MG63 (cell line): ENCODE measurements around the gene ZNF211. TPM values are rescaled to one million over a fixed set of nuclear protein-coding genes. Genes with fewer than 3 reads are reported as not detected.

Source experiments
- DNase-seq: peaks from one replicate; pipeline ENCODE4 v3.0.0-alpha.2; 2020
- H3K27me3 ChIP-seq: fragments of 250-450 bp; sonication (Bioruptor Pico); 2 replicates; pipeline ENCODE4 v1.5.1; 2020; ENCODE audit warnings: mild to moderate bottlenecking, moderate library complexity
- H3K36me3 ChIP-seq: fragments of 250-450 bp; sonication (Bioruptor Pico); 2 replicates; pipeline ENCODE4 v1.5.1; 2020; ENCODE audit warnings: mild to moderate bottlenecking, moderate library complexity
- H3K4me3 ChIP-seq: fragments of 250-450 bp; sonication (Bioruptor Pico); 2 replicates; pipeline ENCODE4 v1.5.1; 2020; ENCODE audit warnings: mild to moderate bottlenecking, moderate library complexity
- H3K9me3 ChIP-seq: fragments of 250-450 bp; sonication (Bioruptor Pico); 2 replicates; pipeline ENCODE4 v1.5.1; 2020; ENCODE audit warnings: mild to moderate bottlenecking, moderate library complexity
- total RNA-seq: library from RNA; depleted of rRNA; stranded (reverse); fragments of >200 nt; shearing (Covaris generic); gene quantifications from 2 replicates; pipeline ENCODE4 v1.2.3, GENCODE V29; 2014; ENCODE audit warnings: low replicate concordance

Gene ZNF211
- total RNA-seq, 1 experiment from 2014 or later = 2.5 TPM

GRCh38 chr19:57642396-57643046 lies 9.6 kb downstream of the ZNF211 start:
- Histone ChIP-seq H3K27me3 (no peaks in the 10 kb centered on the region), H3K9me3 (peaks cover 34% of the 10 kb centered on the region), H3K4me3 (no peak overlapping the region), H3K36me3 (peaks cover 34% of the 10 kb centered on the region)
- DNase-seq = no peak

DNA sequence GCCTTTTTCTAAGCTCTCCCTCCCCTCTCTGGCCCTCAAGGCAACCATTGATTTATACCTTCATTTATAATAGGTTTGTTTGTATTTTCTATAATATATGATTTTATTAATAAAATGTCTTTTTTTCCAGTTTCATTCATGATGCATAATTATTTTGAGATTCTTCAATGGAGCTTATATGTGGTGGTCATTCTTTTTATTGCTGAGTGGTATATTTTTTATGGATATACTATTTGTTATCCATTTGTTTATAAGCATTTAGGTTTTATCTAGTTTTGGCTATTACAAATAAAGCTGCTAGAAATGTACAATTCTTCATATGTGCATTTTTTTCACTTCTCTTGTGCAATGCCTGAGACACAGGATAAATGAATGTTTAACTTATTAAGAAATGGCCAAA lies 10.8 kb downstream of the ZNF211 start:
- Histone ChIP-seq H3K4me3 (no peak overlapping the region), H3K9me3 (peaks cover 33% of the 10 kb centered on the region), H3K36me3 (peaks cover 34% of the 10 kb centered on the region), H3K27me3 (no peaks in the 10 kb centered on the region)
- no peak for DNase-seq

GRCh38 chr19:57648331-57649003 lies 15.5 kb downstream of the ZNF211 start:
- Histone ChIP-seq H3K4me3 (no peak overlapping the region), H3K9me3 (no peaks in the 10 kb centered on the region), H3K27me3 (no peaks in the 10 kb centered on the region), H3K36me3 (no peaks in the 10 kb centered on the region)
- DNase-seq = no peak

DNA sequence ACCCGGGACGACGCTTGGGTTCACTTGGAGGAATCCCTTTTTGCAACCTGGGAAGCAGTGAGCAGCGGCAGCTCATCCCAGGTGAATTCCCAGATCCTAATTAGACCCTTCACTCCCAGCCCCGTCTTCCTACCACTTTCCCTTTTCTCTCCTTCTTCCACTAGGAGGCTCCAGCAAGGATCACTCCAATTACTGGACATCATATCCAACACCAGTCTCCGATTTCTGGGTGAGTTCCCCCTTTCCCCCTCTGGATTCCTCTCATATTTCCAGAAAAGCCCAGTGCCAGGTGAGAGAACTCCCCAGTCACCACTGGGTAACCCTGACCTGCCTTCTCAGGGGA lies 18.7 kb downstream of the ZNF211 start:
- no peak for DNase-seq
- no peaks in the 10 kb centered on the region for H3K36me3 ChIP-seq
- no peaks in the 10 kb centered on the region for H3K27me3 ChIP-seq
- no peaks in the 10 kb centered on the region for H3K9me3 ChIP-seq
- H3K4me3 ChIP-seq = no peak overlapping the region

- Histone ChIP-seq H3K9me3 (no peaks in the 10 kb centered on the region), H3K4me3 (no peak overlapping the region), H3K36me3 (no peaks in the 10 kb centered on the region), H3K27me3 (no peaks in the 10 kb centered on the region; the same call in 1 of the 2 replicates)
- no peak for DNase-seq
Observed at GRCh38 chr19:57653689-57654088, 20.7 kb downstream of the ZNF211 start.

DNA sequence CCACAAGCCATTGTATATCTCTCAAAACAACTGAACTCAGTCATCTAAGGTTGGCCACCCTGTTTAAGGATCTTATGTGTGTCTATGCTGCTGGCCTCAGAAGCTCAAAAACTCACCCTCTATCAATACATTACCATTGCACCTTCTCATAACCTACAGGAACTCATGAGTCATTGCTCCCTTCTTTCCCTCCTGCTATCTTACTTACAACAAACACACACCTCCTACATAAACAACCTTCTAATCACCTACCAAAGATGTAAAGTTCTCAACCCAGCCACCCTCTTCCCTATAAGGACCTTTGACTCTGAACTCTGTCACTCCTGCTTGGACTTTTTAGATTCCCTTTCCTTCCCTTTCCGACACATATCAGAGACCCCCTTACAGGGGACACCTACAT lies 22.5 kb downstream of the ZNF211 start:
- Histone ChIP-seq H3K4me3 (no peak overlapping the region), H3K36me3 (no peaks in the 10 kb centered on the region), H3K9me3 (no peaks in the 10 kb centered on the region), H3K27me3 (peaks cover 4% of the 10 kb centered on the region)
- DNase-seq = no peak

DNA sequence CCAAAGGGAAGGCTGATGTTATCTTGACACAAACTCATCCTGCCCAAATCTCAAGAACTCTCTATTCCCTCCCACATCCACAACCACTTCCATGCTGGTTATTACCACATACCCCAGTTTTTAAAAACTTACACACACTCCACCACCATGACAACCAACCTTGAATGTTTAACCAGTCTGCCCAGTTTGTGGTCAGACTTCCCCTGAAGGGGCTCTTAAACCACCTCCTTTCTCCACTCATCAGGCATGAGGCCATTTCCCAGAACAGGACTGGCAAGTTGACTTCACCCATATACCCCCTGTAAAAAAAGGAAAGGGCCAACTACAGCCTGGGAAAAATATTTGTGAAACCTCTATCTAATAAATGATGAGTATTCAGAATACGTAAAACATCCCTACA lies 23.4 kb downstream of the ZNF211 start:
- peaks cover 4% of the 10 kb centered on the region for H3K27me3 ChIP-seq
- no peaks in the 10 kb centered on the region for H3K9me3 ChIP-seq
- no peak overlapping the region for H3K4me3 ChIP-seq
- H3K36me3 ChIP-seq = no peaks in the 10 kb centered on the region
- DNase-seq = no peak

- peaks cover 27% of the 10 kb centered on the region for H3K27me3 ChIP-seq
- H3K9me3 ChIP-seq = no peaks in the 10 kb centered on the region
- peak overlapping the region; percentile 46 for H3K4me3 ChIP-seq
- DNase-seq = peak; percentile 58
- H3K36me3 ChIP-seq = no peaks in the 10 kb centered on the region
Observed at GRCh38 chr19:57664269-57665127, 31.5 kb downstream of the ZNF211 start.

GRCh38 chr19:57665261-57665806 lies 32.4 kb downstream of the ZNF211 start:
- no peak for DNase-seq
- peaks cover 23% of the 10 kb centered on the region for H3K27me3 ChIP-seq
- H3K4me3 ChIP-seq = no peak overlapping the region
- H3K36me3 ChIP-seq = no peaks in the 10 kb centered on the region
- H3K9me3 ChIP-seq = no peaks in the 10 kb centered on the region

GRCh38 chr19:57667228-57667627 lies 34.3 kb downstream of the ZNF211 start:
- Histone ChIP-seq H3K27me3 (peaks cover 25% of the 10 kb centered on the region), H3K9me3 (no peaks in the 10 kb centered on the region), H3K4me3 (no peak overlapping the region), H3K36me3 (no peaks in the 10 kb centered on the region)
- DNase-seq = no peak

- H3K9me3 ChIP-seq = no peaks in the 10 kb centered on the region
- no peak for DNase-seq
Observed at GRCh38 chr19:57668635-57669034, 35.7 kb downstream of the ZNF211 start, which contains the start of gene ZSCAN4. Gene ZSCAN4 (plus strand): TSS chr19:57668935. CDS start chr19:57676146, 7,211 bp downstream.

GRCh38 chr19:57671124-57671895 lies 38.3 kb downstream of the ZNF211 start:
- DNase-seq = no peak
- no peak overlapping the region for H3K4me3 ChIP-seq
- H3K27me3 ChIP-seq = peaks cover 8% of the 10 kb centered on the region
- peaks cover 3% of the 10 kb centered on the region; the same call in 1 of the 2 replicates for H3K9me3 ChIP-seq
- no peaks in the 10 kb centered on the region for H3K36me3 ChIP-seq

More at GRCh38 chr19:57668635-57669034, 35.7 kb downstream of the ZNF211 start, which contains the start of gene ZSCAN4:
- Histone ChIP-seq H3K36me3 (no peaks in the 10 kb centered on the region), H3K4me3 (no peak within 1 kb of the TSS), H3K27me3 (peaks cover 25% of the 10 kb centered on the region)

GRCh38 chr19:57672466-57672865 lies 39.5 kb downstream of the ZNF211 start:
- H3K4me3 ChIP-seq = no peak overlapping the region
- H3K27me3 ChIP-seq = peaks cover 8% of the 10 kb centered on the region
- peaks cover 3% of the 10 kb centered on the region; the same call in 1 of the 2 replicates for H3K9me3 ChIP-seq
- DNase-seq = no peak
- no peaks in the 10 kb centered on the region for H3K36me3 ChIP-seq

DNA sequence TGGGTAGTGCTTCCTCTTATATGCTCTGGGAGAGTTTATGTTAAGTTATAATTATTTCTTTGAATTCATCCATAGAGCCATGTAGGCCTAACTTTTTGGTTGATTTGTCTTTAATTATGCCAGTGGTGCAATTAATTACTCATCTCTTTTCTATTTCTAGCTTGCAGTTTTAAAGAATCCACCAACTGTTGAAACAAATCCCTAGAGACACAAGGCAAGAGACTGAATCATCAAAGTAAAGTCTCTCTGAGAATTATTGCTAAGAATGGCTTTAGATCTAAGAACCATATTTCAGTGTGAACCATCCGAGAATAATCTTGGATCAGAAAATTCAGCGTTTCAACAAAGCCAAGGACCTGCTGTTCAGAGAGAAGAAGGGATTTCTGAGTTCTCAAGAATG lies 42.9 kb downstream of the ZNF211 start:
- H3K27me3 ChIP-seq = peaks cover 2% of the 10 kb centered on the region; the same call in 1 of the 2 replicates
- DNase-seq = no peak
- H3K4me3 ChIP-seq = no peak overlapping the region
- peaks cover 14% of the 10 kb centered on the region for H3K9me3 ChIP-seq
- H3K36me3 ChIP-seq = no peaks in the 10 kb centered on the region

- peaks cover 52% of the 10 kb centered on the region for H3K36me3 ChIP-seq
- H3K4me3 ChIP-seq = peak overlapping the region; percentile 86
- peaks cover 72% of the 10 kb centered on the region for H3K9me3 ChIP-seq
- DNase-seq = no peak
- H3K27me3 ChIP-seq = no peaks in the 10 kb centered on the region
Observed at GRCh38 chr19:57682226-57682766, 49.3 kb downstream of the ZNF211 start.

- Histone ChIP-seq H3K36me3 (peaks cover 74% of the 10 kb centered on the region), H3K27me3 (no peaks in the 10 kb centered on the region), H3K9me3 (peaks cover 87% of the 10 kb centered on the region), H3K4me3 (no peak overlapping the region)
- no peak for DNase-seq
Observed at GRCh38 chr19:57686727-57687126, 53.8 kb downstream of the ZNF211 start.
